NOMO-1 treated with dmso at 0.1 percent for 144 hours (cell line): ENCODE data around the gene OPTC.
"Not testable (repeated sequence)": the region's sequence is repeated elsewhere in the genome, so short reads cannot be mapped to it uniquely, and the experiment has no call there.

Experiments
- DNase-seq: peaks from one replicate; lab custom pipeline; 2025; ENCODE audit not compliant: unreplicated experiment; lab: John Stamatoyannopoulos, UW

OPTC gene, protein sequence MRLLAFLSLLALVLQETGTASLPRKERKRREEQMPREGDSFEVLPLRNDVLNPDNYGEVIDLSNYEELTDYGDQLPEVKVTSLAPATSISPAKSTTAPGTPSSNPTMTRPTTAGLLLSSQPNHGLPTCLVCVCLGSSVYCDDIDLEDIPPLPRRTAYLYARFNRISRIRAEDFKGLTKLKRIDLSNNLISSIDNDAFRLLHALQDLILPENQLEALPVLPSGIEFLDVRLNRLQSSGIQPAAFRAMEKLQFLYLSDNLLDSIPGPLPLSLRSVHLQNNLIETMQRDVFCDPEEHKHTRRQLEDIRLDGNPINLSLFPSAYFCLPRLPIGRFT

DNA sequence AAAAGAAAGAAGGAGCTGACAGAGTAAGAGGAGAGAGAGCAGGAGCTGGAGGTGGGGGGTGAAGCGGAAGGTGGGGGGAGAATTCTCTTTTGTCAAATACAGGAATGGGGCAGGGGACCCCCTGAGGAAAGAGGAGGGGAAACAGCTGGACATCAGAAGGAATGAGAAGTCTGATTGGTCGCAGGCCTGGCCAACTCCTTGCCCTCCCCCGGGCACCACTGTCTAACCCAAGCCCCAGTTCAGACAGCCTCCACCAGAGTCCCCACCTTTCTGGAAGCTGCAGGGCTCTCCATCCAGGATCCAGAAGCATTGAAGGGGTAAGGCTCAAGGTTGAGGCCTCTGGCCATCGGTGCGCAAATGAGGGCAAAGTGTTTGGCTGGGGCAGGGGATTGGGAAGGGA, at the start of gene OPTC:
Gene OPTC (plus strand): TSS at position 253 of the 400 bp plus-strand sequence. CDS start 1,853 bp downstream, outside the sequence.
- DNase-seq: no peak

DNA sequence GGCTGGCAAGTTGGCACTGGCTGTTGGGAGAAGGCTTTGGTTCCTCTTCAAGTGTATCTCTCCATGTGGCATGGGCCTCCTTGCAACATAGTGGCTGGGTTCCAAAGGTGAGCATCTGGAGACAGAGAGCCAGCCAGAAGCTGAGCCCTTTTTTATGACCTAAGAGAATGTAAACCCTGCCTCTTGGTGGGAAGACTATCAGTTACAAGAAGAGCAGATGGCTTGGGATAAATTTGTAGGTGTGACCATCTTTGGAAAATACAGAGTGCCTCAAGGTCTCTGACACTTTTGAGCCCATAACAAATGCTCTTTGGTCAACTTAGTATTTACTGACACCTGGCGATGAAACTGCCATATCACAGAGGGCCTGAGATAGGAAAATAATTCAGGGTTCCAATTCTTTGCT, 49.8 kb upstream of the OPTC start:
- no peak for DNase-seq

DNA sequence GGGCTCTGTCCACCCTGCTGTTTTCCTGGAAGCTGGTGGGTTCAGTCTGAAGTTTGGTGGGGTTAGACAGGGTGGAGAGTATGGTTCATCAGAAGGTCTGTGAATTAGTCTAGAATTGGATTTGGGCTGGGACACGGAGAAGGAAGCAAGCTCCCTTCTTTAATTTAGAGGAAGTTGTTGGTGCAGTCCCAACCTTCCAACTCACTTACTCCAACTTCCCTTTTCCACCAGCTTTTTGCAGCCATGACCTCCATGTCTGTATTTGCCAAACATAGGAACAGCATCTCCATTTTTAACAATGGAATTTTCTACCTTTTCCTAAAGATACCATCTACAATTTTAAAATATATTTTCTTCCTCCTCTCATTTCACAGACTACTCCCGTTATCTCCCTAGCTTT, 46.8 kb upstream of the OPTC start:
- DNase-seq: no peak

DNA sequence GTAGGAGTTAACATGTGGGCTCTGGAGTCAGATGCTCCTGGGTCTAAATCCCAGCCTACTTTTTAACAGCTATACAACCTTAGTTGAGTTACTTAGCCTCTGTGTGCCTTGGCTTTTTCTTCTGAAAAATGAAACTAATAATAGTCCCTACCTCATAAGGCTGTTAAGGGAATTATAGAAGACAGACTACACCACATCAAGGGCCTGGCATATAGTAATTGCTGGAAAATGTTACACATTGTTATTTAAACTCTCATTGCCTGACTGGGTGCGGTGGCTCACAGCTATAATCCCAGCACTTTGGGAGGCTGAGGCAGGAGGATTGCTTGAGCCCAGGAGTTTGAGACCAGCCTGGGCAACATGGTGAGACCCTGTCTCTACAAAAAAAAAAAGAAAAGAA, 46.4 kb upstream of the OPTC start:
- DNase-seq: not testable (repeated sequence)

DNA sequence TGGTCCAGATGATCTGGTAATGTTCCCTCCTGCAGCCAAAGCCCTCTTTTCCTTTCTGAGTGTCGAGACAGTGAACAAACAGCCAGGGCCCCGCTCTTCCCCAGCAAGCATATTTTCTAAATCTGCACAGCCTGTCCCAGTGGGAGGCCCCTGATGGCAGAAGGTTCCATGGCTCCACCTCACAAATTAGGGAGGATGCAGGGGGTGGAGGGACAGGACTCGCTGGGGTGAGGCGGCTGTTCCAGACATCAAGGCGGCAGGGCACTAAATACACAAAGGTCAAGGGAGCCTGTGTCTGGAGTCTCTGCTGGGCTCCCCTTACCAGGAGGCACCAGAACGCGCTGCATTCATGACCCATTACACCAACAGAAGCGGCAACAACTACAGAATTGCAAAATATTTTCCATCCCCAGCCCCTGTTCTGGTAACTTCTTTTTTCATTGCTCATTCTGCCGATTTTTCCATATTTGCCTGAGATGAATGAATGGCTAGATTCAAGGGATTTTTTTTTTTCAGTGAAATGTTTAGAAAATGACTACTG, 45.4 kb upstream of the OPTC start:
- DNase-seq: no peak

DNA sequence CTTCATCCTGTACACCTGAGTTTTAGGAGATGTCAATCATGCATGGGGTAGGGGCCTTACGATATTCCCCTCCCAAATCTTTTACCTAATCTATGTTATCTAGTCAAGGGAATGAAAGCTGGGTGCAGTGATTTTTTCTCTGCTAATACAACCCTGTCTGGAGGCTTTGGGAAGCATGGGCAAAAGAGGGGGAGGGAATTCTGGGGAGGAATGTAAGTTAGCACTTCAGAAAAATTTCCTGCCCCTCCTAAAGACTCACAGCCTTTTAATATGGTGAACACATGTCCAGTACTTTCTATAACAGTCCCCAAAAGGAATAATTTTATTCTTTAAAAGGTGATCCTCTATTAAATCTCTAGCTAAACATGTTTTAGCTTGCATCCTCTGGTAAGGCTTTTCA, 44.0 kb upstream of the OPTC start:
- no peak for DNase-seq

DNA sequence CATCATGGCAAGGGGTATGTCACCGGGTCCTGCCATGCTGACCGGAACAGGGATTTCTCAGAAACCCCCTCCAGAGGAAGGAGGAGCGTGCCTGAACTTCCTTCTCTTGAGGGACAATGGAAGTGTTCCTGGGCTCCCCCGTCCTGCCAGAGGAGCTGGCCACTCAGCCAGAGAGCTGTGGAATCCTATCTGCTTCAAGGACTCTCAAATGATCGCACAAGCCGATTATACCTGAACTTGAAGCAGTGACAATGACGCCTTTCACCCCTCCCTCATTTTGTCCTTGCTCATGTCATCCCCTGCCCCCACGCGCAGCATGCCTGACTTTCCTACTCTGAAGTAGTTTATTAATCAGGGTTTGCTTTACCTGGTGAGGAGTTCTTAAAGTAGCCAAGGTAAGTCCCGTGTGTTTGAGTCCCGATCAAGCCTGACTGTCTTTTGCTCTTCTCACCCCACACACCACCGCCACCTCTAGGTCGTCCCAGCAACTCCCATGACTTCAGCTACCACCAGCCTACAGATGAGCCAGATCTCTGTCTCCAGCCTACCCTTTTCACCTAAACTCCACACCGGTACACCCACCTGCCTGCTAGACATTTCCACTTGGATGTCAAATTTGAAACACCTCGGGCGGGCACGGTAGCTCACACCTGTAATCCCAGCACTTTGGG, 43.3 kb upstream of the OPTC start:
- no peak for DNase-seq

DNA sequence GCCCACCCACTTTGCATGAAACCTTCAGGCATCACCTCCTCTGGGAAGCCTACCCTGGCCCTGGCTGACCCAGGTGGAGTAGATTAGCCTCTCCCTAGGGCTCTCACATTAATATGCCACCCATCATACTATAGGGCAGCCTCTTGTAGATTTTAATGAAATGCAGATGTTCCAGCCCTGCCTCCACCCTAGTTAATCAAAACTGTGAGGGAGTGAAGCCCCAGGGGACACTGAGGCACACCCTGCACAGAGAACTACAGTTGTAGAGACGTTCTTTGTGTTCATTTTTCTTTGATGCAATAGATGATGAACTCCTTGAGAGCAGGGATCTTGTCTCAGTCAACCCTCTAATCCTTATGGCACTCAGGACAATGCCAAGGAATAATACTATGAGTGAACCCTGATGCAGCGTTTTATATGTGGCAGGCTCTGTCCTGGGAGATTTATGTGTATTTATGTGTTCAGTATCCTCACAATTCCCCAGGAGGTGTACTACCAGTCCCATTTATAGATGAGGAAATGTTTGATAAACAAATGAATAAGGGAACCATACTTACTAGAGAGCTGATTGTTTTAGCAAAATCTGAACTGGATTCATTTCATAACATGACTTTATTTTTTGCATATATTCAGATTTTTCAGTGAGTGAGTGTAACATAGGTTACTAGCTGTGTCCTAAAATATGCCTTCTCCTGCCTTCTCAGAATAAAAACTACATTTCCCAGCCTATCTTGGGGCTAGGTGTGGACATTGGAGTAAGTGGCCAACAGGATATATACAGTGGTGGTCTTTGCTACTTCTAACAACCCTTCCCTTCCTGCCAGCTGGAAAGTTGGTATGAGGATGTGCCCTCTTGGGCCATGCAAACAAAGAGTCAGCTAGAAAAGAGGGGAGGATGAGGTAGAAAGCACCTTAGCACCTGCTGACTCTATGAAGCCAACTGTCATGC, 41.8 kb upstream of the OPTC start:
- DNase-seq: no peak

DNA sequence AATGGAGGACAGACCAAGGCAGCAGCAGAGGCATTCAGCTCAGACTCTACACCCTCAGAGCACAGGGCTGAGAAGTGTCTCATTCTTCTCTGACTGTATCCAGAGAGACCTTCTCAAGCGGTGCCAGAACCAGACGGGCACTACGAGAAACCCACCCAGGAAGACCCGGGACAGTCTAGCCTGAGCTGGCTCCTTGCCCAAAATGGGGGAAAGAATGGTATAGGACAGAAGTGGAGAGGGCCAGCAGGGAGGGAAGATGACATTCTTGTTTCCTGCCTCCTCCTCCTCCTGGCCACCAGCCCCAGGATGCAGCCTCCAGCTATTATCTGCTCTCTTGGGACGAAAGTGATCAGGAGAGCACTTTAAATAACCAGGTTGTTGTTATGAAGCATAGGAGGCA, 40.9 kb upstream of the OPTC start:
- DNase-seq: no peak

DNA sequence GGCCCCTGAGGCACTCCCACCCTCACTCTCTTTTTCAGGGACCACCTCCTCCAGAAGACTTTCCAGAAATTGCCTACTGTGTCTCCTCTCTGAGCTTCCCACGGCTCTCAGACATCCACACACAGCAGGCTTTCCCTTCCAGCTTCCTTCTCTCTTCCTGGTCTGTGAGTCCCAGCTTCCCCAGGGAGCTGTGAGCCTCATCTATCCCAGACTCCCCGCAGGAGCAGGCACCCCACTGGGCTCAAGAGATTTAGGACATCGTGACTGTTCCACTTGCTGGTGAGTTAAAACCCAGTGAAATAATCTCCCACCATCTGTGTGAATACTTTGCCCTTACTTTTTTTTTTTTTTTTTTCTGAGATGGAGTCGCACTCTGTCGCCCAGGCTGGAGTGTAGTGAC, 40.3 kb upstream of the OPTC start:
- no peak for DNase-seq

DNA sequence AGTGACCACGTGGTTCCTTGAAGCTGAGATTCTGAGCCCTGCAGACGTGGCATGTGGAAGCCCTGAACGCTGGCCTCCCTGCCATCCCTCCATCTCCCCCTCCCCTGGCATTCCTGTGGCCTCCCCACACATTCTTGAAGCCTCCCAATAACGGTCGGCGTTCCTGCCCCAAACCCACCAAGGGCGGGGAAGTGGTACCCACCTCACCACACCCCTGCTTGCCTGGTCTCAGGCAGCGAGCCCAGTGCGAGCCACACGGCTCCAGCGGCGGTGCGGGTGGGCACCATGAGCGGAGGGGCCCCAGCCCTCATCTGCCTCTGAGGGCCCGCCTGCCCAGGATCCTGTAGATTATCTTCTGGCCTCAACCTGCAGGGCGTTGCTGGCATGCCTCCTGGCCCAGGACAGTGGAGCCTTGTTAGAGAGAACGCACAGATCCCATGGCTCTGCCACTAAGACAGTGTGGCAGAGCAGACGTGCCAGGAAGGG, 38.9 kb upstream of the OPTC start:
- no peak for DNase-seq

DNA sequence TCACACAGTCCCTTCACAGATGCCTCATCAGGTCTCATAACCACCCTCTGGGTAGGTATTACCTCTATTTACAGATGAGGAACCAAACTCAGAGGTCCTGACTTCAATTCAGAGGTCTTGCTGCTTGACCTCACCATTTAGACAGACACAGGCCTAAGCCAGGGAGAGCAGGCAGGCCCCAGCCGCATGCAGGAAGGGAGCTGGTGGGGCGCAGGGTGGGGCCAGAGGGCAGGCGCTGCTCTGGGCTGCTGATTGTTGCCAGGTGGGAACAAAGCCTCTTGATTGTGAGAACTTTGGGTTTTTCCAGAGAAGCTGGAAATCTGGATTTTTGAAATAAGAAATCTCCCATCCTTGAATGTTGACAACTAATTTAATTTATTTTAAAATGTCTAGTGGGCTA, 38.2 kb upstream of the OPTC start:
- no peak for DNase-seq

DNA sequence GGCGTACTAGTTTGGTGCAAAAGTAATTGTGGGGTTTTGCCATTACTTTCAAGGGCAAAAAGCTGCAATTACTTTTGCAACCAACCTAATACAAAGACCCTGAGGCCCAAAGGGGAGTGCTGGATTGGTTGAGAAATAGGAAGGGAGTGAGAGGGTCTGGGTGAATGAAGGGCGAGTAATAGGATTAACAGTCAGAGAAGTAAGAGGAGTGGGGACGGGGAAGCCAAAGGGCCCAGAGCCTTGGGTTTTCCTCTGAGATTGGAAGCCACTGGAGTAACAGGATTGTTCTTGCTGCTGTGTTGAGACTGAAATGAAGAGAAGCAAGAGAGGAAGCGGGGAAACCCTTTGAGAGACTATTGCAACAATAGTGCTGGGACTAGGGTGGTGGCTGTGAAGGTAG, 37.4 kb upstream of the OPTC start:
- DNase-seq: no peak

DNA sequence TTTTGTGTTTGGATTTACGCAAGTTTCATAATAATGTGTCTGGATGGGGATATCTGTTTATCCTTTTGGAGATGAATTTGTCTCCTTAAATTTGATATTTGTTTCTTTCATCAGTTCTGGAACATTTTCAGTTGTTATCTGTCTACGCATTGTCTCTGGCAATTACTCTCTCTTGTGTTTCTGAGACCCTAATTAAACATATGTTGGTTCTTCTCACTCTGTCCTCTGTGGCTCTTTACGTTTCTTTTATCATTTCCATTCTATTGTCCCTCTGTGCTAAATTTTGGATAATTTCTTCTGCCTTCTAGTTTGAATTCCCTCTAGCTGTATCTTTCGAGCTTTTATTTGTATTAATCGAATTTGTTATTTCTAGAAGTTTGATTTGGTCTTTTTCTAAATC, 35.9 kb upstream of the OPTC start:
- DNase-seq: no peak

DNA sequence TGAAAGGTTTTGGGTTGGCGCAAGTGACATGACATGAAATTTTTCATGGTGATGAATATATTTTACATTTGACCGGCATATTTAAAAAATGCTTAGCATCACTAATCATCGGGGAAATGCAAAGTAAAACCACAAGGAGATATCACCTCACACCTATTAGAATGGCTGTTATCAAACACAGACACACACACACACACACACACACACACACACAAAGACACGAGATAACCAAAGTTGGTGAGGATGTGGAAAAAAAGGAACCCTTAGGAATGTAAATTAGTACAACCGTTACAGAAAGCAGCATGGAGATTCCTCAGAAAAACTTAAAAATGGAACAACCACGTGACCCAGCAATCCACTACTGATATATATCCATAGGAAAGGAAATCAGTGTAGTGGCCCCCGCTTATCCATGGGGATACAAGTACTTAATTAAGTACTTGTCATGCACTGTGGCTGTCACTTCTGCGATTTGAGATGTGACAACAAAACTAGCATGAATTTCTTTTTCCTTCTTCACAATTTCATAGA, 34.2 kb upstream of the OPTC start:
- DNase-seq: no peak

DNA sequence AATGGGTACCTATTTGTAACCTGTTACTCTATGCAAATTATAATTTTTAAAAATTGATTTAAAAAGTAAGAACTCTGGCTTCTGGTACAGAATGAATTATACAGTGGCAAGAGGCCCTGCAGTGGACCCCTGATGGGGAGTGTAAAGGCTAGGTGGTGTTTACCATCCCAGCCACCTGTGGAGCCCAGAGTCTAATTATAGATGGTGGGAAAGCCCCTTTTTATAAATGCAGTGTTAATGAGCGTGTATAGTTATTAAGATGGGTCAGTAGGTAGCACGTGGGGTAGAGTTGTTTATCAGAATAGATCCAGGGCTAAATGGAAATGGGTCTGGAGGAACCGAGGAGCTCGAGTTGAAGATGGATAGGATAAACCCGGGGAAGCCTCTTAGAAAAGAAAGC, 32.2 kb upstream of the OPTC start:
- no peak for DNase-seq

DNA sequence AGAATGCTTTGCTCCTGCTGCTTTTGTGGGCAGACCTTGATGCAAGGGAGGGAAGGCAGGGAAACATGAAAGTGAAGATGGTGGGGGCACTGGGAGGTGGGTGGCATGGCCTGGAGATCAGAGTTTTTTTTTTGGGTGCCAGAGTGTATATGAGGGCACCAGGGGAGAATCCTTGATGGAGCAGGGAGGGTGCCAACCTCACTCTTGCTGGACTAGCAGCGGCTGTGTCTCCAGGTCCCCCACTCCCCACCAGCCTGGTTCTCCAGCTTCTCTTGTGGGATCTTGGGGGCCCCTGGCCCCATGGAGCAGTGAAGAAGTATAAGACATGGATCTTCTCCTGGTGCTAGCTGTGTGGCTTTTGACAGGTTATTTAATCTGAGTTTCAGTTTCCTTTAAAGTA, 31.8 kb upstream of the OPTC start:
- no peak for DNase-seq

DNA sequence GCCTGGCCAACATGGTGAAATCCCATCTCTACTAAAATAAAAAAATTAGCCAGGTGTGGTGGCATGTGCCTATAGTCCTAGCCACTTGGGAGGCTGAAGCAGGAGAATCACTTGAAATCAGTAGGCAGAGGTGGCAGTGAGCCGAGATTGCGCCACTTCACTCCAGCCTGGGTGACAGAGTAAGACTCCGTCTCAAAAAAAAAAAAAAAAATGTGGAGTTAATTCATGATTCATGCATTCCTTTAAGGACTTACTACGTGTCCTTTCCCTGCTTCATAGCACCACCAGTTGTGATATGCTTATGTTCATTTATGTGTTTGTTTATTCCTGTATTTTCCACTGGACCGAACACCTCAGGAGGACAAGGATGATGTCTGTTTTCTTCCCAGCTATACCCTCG, 31.1 kb upstream of the OPTC start:
- DNase-seq: no peak

DNA sequence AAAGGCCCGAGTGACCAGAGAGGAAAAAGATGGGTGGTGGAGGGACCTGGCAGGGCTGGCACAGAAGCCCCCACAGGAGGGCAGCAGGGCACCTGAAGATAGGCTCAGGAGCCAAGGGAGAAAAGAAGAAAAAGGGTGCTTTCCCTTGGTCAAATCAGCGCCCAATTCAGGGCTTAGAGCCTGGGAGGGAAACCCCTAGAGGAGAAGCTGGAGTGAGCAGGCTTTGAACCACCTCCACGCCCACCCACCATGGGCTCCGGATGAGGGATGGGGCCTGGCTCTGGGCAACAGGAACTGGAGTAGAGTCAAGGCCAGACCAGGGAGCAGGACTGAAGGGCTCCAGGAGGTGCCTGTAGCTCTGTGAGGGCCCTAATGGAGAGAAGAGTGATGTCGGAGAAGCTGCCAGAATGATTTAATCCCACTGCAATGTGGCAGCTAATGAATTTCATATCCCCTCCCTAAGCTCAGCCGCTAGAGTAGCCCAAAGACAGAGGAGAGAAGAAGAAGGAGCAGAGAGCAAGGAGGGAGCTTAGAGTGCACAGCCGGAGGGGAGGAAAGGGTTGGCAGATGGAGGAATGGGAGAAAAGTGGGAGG, 30.4 kb upstream of the OPTC start:
- no peak for DNase-seq

DNA sequence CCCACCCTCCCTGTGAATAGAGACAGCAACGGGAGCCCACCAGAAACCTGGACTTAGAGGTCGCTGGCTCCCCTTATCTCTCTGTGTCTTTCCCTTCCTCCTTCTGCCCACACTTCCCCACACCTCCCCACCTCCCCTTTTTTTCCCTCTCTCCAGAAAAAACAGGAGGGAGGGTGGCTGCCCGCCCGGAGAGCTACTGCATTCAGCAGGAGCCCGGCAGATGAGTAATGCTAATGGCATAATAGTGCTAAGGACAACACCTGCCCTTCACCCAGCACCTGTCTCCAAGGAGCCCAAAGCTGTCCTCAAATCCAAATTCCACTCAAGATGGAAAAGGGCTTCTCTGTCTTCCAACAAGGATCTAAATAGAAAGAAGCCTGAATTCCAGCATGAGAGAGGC, 29.7 kb upstream of the OPTC start:
- DNase-seq: no peak

DNA sequence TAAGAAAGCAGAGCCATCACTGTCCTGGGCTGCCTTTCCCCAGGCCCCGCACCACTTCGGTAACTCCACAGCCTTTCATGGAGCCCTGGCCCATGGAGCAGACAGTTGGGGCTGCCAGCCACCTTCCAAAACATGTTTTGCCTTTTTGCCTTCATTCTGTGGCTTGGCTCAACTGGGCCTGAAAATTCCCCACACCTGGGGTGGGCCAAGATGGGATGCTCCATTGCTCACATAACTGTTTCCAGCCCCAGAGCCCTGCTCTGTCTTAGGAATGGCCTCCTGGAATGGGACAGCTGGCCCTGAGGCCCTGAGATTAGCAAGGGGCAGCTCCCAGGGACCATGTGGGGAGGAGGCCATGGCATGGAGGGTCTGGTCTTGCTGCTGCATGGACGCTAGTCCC, 29.2 kb upstream of the OPTC start:
- no peak for DNase-seq
